ENCODE data around the gene DCST2. TPM values are rescaled to one million over a fixed set of nuclear protein-coding genes. Genes with fewer than 3 reads are reported as not detected.

DCST2 gene
- total RNA-seq, 4 donors from 2014 or later: 0.90 to 4.2 (median 1.7) TPM

DNA sequence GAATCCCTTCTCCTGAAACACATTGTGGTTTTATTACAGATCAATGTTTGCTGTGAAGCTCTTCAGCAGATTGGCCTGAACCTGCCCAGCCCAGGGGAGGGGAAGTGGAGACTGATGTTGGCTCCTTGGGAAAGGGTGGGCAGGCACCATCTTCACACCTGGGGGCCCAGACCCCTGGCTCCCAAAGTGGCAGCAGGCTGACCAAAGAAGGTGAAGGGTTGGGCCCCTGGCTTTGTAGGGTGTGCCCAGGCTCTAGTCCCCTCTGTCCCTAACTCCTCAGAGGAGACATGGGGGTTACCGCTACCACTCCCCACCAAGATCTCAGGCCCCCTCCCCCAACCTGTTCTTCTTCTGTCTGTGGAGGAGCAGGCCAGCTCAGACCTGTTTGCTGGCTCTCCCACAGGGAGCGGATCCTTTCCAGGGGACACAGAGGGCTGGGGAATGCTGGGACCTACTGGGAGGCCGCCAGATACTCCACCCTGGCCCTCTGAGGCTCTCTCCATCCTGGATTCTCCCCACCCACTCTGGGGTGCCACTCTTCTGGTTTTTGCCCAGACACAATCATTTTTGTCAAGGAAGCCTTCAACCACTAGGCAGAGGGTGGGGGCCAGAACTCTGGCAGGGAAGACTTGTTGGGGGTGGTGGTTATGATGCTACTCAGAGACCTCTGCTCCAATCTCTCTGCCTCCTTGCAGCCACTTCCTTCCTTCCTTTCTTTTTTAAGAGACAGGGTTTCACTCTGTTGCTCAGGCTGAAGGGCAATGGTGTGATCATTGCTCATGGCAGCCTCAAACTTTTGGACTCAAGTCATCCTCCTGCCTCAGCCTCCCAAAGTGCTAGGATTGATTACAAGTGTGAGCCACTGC lies 40.0 kb upstream of the DCST2 start:
- TF ChIP-seq CTCF (IDR thresholded peaks at IDR 0.05) (no peak), EP300 (IDR thresholded peaks at IDR 0.05) (no peak), POLR2A (IDR thresholded peaks at IDR 0.05) (no peak)
- H3K4me3 ChIP-seq: no peak overlapping the region
- DNase-seq (ENCODE audit: low spot score in 2 of 2): no peak

DNA sequence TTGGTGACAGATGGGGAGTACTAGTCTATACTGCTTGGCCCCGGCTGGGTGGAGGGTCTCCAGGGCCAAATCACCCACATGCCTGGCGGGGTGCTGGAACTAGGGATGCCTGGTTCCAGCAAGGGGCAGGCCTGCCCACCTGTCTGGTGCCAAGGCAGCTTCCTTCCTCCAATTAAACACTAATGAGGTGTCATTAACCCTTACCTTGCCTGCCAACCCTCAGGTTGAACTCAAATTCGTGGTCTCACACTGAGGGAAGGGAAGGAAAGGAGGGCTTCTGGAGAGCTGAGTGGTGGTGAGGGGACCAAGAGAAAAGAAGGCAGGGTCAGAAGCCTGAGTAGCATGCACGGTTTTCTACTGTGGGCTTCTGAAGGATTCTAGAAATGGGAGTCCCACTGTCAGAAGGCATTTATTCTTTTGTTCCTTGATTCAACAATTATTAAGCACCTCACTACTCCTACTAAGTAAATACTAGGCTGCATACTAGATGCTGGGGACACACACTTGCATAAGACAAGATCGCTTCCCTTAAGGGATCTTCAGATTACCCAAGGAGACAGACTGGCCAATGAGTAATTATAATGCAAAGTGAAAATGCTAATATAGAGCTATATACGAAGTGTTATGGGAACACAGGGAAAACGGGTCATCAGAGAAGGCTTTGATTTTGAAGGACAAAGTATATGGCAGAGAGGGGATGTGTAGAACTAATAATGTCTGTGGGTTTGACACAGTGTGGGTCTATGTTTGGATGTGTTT lies 39.1 kb upstream of the DCST2 start:
- Histone ChIP-seq H3K36me3 (peaks cover 0 to 8% (median 0%) of the 10 kb centered on the region in 3 donors), H3K9me3 (no peaks in the 10 kb centered on the region), H3K27me3 (no peaks in the 10 kb centered on the region), H3K4me3 (no peak overlapping the region), H3K4me1 (peaks cover 0 to 24% (median 11%) of the 10 kb centered on the region in 4 donors), H3K27ac (no peak overlapping the region)
- no peak for DNase-seq (ENCODE audit: low spot score in 2 of 2)
- TF ChIP-seq CTCF (IDR thresholded peaks at IDR 0.05): no peak
- TF ChIP-seq EP300 (IDR thresholded peaks at IDR 0.05): no peak
- no peak for TF ChIP-seq POLR2A (IDR thresholded peaks at IDR 0.05)
- 46 to 66% methylated on average over 7 of the region's 7 CpGs for WGBS, 2 donors

More for the DNA sequence above, 40.0 kb upstream of the DCST2 start:
- 89 to 96% methylated on average over 2 to 3 of the region's 3 CpGs for WGBS, 2 donors
- H3K9me3 ChIP-seq: no peaks in the 10 kb centered on the region
- peaks cover 0 to 27% (median 13%) of the 10 kb centered on the region in 4 donors for H3K4me1 ChIP-seq
- peaks cover 0 to 8% (median 0%) of the 10 kb centered on the region in 3 donors for H3K36me3 ChIP-seq
- H3K27me3 ChIP-seq: no peaks in the 10 kb centered on the region
- H3K27ac ChIP-seq: no peak overlapping the region

DNA sequence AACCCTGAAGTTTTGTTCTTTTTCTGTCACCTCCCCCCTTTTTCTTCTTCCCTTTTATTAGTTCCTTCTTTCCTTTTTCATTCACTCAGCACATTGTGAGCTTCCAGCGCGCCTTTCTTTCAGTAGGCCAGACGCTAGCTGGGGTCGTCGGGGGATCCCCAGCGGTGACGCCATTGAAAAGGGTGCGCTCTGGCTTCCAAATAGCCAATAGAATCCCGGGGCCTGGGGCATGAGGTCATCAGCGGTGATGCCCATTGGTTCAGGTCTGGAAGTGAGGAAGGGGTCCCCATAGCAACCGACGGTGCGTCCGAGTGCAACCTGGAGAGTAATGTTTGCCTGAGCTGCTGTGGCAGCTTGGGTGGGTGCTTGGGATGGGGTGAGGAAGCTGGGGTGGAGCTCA lies 38.1 kb upstream of the DCST2 start:
- H3K27ac ChIP-seq: peak overlapping the region in 3 of 4 donors; percentile 36 to 81 (median 80)
- H3K36me3 ChIP-seq: peaks cover 0 to 14% (median 0%) of the 10 kb centered on the region in 3 donors
- H3K4me3 ChIP-seq: no peak overlapping the region
- H3K9me3 ChIP-seq: no peaks in the 10 kb centered on the region
- peaks cover 0 to 24% (median 11%) of the 10 kb centered on the region in 4 donors for H3K4me1 ChIP-seq
- DNase-seq (ENCODE audit: low spot score in 2 of 2): no peak
- H3K27me3 ChIP-seq: no peaks in the 10 kb centered on the region
- no peak for TF ChIP-seq POLR2A (IDR thresholded peaks at IDR 0.05)
- no peak for TF ChIP-seq EP300 (IDR thresholded peaks at IDR 0.05)
- no peak for TF ChIP-seq CTCF (IDR thresholded peaks at IDR 0.05)
- WGBS, 2 donors: 63 to 68% methylated on average over 14 of the region's 14 CpGs

DNA sequence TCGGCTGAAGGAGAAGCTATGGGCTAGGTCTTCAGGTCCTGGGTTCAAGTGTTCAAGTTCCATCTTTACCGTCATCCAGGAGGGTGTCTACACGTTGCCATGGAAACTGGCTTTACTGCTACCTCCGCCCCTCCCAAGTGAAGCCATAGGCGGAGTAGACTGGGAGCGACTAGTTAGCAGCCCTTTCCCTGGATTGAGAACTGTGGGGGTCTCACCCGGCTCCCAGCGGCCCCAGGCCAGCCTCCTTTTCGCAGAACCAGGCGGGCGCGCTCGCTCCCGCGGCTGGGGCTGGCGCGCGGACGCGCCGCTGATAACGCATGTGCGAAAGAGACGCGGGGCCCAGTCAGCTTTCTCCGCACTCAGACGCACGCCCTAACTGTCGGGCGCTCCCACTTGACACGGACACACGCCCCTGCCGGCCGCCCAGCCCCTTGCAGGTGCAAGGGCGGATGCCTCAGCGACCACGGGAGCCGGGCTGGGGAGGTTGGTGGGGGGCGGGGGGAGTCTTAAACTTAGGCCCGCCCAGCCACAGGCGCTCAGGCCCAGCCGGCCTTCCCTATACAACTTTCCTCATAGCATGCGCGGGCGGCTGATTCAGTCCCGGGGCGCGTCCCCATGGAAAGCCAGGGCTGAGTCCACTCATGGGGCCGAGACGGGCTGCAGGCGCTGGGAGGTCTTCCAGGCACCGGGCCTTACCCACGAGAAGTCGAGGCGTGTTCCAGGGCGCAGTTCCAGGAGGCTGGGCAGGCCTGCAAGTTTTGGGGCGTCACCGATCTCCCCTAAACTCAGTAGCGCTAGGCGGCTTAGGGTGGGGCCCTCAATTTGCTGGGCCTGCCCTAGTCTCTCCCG lies 37.4 kb upstream of the DCST2 start:
- Histone ChIP-seq H3K36me3 (peaks cover 0 to 14% (median 0%) of the 10 kb centered on the region in 3 donors), H3K4me1 (peaks cover 0 to 24% (median 11%) of the 10 kb centered on the region in 4 donors), H3K27ac (peak overlapping the region; percentile 36 to 81 (median 69)), H3K4me3 (peak overlapping the region; percentile 33 to 57 (median 46)), H3K9me3 (no peaks in the 10 kb centered on the region), H3K27me3 (no peaks in the 10 kb centered on the region)
- WGBS, 2 donors: 1 to 4% methylated on average over 39 to 58 of the region's 61 CpGs
- TF ChIP-seq EP300 (IDR thresholded peaks at IDR 0.05) (peak in 1 of 2 donors; percentile 54), CTCF (IDR thresholded peaks at IDR 0.05) (peak; percentile 16 to 49 (median 39)), POLR2A (IDR thresholded peaks at IDR 0.05) (peak in 1 of 2 donors; percentile 29)
- DNase-seq (ENCODE audit: low spot score in 2 of 2): peak in 1 of 2 donors; percentile 45
